GM21528 (cell line): Measurements from ENCODE around the gene PIM3.

Source experiments
- ATAC-seq: cut with Tn5 transposase; IDR thresholded peaks from one replicate; pipeline ENCODE4 v1.9.1; 2021; ENCODE audit warnings: mild to moderate bottlenecking, moderate library complexity; ENCODE audit not compliant: unreplicated experiment, low FRiP score

Gene PIM3

DNA sequence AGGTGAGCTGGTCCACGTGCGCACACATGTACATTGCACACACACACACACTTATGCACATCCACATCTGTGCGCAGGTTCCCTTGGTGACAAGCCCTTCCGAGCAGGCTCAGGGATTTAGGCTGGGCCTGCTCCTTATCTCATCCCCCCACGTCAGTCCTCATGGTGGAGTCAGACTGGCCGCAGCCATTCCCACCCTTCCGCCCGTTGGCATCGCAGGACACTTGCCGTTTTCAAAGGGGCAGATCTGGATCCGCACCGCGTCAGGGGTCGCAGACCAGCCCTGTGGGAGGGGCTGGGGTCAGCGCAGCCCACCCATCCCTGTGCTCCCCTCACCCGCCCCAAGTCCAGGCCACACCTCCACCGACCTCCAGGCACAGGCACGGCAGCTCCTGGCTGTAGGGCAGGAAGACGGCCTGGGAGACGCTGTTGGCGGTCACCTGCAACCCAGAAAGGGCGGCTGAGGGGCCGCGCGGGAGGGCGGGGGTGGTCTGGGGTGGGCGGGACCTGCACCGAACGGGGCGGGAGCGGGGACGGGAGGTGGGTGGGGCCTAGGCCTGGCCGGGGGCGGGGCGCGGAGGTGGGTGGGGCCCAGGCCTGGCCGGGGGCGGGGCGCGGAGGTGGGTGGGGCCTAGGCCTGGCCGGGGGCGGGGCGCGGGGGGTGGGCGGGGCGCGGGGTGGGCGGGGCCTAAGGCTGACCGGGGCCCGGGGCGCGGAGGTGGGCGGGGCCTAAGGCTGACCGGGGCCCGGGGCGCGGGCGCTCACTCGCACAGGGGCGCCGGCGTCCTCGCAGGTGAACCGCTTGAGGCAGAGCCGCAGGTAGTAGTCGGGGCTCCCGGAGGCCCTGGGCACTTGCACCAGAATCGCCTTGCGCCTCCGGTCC is 38.7 kb downstream of the PIM3 start:
- ATAC-seq = no peak

DNA sequence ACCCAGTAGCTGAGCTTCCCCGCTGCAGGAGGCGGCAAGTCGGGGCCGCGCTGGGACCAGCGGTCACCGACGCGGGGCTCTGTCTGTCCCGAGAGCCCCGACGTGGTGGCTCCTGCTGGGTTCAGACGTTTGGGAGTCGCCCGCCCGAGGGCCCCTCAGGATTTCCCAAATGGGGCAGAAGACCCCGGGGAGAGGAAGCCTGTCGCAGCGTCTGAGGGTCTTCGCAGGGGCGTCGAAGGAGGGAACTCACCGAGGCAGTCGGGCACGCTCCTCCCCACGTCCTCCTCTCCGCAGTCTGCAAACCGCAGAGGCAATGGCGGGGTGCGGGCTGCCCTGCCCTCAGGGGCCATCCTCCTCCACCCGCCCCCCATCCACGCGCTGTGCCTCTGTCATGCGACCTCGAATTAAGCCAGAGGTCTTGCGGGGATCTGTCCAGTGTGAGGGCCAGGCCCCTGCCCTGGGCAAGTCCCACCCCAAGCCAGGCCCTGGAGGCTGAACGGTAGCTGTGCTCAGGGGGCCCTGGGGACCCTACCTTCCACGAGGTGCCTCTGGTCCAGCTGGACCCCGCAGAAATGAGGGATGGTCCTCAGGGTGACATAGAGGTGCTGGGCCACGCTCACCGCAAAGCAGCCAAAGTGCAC is 39.5 kb downstream of the PIM3 start:
- ATAC-seq = no peak

DNA sequence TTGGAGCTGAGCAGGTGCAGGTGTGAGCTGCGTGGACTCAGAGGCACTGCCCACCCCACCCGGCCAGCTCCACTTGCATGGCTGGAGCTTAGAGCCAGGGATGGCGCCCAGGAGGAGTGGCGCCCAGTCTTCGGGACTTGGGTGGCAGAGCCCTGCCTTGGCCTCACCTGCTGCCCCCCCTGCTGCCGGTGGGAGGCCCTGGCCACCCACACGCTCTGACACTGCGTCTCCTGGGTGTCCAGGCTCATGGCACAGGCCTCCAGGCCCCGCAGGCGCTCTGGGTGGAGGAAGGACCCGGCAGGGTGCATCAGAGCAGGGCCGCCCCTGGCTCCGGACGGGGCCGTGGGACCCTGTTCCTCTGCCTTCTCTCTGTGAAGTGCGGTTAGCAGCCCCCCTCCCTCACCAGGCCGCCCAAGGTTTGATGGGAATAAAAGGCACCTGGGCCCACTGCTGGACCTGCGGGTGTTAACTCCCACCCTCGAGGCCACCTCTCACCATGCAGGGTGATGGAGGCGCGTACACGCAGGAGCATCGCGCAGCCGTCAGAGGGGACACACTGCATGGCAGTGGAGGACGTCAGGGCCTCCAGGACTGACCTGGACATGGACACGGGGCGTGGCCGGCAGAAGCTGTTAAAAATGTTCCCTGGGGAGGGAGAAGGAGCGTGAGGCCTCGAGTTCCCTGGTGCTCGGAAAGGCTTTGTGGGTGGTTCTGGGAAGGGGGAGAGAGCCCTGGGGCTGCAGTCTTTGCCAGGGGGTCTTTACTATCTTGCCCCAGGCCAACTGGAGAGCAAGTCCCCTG is 40.2 kb downstream of the PIM3 start:
- ATAC-seq = no peak

DNA sequence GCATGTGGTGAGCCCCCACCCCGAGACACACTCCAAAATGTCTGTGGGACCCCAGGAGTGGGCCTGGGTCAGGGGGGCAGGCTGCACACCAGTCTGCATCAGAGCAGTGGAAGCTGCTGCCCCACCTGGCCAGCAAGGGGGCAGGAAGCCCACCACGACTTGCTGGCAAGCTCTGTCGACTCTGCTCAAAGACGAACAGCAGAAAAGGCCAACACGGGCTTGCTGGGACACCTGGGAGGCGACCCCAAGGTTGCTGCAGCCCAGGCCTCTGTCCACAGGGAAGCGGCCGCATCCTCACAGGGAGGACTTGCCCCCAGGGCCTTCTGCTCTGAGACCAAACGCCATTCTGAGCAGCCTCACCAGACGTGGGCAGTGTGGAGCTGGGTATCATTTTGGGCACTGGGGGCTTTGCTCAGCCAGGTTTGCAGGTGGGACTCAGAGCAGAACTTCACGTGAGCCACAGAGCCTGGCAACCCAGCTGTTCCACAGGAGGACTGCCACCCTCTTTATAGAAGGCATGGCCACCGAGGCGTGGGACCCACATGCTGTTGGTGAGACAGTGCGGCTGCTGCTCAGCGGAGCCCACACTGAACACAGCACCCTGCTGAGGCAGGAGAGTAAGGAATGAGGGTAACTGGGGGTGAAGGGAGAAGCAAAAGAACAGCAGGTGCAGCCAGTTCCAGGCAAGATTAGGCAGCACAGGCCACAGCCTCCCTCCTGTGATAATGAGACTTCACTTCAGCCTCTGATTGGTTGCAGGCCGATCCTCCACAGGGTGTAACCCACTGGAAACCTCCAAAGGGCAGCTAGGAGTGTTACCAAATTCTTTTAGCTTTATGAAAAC is 41.0 kb downstream of the PIM3 start:
- ATAC-seq = no peak

DNA sequence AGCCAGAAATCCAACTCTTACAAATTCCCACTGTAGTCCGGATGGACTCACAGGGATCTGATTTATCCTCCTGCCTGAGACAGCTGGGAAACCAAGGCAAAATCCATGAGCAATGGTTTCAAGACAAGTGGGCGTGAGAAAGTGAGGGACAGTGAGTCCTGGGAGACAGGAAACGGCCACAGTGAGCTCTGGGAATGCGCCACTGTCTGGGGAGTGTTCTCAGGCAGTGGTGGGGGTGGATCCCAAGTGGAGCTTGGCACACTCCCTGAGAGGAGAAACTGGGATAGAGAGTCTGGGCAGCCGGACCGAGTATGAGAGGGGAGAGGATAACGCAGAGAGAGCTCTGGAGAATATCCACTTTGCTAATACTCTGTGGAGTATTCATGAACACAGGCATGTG is 42.2 kb downstream of the PIM3 start:
- ATAC-seq = no peak

DNA sequence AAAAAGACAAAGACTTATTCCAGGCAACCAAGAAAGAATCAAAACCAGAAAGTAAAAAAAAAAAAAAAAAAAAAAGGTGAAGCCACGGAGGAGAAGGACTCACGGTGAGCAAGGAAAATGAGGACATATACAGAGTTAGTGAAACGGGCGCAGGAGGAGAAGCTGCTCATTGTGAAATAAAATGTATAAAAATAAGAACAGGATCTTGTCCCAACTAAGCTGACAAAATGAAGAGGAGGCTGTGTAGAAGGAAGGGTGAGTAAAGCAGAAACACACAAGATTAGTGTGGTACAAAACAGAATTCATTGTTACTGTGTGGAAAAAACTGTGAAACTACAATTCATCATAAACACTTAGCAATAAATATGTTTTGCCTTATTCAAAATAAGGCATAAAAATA is 44.3 kb downstream of the PIM3 start:
- ATAC-seq = no peak

DNA sequence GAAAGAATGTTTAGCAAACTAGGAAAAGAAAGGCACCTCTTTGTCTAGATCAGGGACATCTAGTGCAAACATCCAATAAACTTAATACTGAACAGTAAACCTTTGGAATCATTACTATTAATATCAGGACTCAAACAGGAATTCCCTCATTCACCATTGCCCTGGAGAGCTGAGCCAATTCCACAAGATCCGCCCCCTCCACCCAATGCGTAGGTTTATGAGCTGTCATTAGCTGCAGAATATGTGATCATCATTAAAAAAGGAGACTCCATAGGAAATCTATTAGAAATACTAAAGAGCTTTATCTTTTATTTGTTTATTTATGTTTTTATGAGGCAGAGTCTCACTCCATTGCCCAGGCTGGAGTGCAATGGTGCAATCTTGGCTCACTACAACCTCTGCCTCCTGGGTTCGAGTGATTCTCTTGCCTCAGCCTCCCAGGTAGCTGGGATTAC is 46.5 kb downstream of the PIM3 start:
- no peak for ATAC-seq

DNA sequence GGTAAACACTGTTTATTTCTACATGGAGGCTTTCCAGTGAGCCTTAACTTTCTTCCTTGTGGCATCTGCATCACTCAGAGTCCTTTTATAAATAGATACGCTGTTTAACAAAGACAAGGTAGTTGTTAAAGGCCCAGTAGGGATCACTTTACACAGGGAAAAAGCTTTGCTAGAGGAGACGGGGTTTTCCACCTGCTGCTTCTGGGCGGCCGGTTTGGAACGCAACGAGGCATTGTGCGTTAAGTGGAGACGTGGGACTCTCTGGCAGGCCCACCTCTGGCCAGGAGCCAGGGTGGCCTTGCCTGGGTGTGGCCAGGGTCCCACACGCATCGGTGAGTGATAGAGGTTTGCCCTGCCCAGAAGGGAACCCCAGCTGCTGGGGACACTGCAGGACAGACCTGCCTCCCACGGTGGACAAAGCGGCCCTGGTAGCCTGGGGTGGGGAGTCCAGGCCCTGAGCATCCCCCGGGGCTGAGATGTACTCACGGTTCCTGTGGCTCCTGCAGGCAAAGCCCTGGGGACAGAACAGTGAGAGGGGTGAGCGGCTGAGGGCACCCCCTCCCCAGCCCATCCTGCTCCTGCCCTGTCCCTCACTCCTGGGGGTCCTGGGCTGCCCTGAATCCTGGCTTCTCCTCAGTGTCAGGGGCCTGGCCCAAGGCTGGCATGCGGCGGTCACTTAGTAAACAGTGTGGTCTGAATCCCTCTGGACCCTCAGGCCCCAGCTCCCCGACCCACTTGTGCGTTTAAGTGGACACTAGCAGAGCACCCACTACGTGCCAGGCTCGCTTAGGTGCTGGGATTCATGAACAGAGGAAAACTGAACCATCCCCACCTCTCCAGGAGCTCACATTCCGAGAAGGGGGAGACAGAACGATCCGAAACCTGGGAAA is 47.8 kb downstream of the PIM3 start:
- ATAC-seq = no peak

DNA sequence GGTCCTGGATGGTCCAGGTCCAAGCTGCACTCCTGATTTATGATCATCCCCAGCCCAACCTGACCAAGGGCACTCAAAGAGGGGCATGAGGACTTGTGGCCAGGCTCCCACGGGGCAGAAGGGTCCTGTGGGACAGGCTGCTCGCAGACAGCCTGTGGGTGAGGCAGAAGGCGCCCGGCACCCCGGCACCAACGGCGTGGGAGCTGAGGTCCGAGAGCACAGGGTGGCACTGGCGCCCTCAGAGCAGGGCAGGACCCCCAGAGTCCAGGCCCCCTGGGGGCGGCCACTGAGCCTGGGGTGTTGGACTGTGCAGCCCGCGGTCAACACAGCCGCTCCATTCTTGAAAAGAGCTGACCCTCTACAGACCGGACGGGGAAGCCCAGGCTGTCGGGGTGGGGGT is 48.7 kb downstream of the PIM3 start:
- no peak for ATAC-seq

DNA sequence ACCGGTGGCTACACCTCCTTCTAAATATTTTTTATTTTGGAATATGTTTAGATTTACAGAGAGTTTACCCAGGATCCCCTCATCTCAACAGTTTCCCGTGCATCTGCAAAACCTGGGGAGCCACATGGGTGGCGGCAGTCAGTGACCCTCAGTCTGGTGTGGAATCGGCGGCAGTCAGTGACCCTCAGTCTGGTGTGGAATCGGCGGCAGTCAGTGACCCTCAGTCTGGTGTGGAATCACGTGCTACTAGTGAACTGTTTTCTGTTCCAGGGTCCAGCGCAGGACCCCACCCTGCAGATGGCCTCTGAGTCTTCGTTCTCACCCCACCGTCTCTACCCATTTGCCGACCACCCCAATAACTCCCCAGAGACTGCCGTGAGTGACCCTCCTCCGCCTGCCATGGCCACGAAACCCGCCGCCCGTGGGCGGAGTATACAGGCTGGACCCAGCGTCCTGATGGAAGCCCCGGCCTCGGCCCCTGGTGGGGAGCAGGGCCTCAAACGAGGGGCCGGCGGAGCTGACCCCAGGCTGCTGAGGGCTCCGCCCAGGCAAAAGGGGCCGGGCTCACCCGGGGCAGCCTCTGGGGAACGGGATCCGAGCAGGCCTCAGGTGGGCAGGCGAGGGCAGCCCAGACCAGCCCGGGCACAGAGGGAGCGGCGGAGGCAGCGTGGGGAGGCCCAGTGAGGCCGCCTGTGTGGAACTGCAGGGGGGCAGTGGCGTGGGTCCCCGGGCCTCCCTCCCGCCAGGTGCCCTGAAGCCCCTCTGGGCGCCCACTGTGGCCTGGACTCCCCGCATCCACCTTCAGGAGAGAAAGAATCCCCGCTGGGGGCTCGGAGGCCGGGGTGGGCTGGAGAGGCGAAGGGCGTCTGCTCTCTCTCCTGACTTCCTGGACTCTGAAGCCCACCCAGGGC is 49.4 kb downstream of the PIM3 start:
- no peak for ATAC-seq

DNA sequence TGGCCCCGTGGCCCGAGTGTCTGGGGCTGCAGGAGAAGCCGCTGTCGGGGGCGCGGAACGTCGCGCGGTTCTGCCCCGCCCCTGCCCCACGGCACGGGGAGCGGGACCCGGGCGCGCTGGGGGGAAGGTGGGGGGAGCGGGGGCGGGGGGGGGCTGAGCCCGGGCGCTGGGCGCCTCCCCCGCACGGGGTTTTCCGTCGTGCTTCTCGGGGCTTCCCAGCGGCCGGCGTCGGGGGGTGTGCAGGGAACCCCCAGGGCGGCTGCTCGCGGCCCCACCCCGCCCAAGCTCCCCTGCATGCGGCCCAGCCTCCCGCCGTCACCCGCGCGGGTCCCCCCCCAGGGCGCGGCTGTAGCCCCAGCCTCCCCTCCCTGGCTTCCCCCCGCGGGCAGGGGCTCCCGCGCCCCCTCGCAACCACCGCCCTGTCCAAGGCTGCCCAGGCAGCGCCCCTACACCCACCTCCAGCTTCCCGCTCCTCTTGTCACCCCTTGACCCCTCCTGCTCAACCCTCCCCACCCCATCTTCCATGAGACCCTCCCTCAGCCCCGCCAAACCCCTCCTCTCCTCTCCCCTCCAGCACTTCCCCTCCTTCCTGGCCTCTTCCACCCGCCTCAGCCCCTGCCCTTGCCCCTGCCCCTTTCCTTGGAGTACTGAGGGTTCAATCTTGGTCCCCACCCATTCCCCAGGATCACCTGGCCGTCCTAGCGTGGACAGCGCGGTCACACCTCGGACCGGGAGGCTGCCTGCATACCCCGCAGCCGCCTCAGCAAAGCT is 50.3 kb downstream of the PIM3 start:
- ATAC-seq = no peak

DNA sequence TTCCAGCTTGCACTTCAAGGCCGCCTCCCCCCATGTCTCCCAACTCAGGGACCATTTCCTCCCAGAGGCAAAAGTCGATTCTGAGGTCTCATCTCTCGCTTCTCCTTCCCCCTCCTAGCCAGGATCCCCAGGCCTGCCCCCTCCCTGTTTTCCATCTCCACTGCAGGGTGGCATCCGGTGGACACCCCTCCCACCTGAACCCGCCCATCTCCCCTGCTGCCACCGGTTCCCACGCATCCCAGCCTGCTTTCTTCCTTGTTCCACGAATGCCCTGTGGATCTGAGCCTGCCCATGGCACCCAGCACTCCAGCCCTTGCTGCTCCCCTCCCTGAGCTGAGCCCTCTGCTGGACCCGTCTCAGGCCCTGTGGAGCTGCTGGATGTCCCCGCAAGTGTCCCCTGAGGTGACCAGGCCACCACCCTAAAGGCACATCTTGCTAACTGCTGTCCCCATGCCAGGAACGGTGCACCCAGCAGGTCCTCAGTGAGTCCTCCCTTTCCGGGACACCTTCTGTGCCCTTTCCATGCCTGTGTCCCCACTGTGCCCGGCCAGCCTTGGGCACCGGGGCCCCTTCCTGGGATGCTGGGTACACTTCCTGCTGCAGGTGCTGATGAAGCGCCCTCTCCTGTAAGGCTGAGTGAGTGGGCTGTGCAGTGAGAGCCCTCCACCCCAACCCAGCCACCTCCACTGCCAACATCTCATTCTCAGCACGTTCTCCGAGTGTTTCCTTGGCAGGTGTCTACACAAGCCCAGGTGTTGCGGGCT is 51.1 kb downstream of the PIM3 start:
- ATAC-seq = no peak

DNA sequence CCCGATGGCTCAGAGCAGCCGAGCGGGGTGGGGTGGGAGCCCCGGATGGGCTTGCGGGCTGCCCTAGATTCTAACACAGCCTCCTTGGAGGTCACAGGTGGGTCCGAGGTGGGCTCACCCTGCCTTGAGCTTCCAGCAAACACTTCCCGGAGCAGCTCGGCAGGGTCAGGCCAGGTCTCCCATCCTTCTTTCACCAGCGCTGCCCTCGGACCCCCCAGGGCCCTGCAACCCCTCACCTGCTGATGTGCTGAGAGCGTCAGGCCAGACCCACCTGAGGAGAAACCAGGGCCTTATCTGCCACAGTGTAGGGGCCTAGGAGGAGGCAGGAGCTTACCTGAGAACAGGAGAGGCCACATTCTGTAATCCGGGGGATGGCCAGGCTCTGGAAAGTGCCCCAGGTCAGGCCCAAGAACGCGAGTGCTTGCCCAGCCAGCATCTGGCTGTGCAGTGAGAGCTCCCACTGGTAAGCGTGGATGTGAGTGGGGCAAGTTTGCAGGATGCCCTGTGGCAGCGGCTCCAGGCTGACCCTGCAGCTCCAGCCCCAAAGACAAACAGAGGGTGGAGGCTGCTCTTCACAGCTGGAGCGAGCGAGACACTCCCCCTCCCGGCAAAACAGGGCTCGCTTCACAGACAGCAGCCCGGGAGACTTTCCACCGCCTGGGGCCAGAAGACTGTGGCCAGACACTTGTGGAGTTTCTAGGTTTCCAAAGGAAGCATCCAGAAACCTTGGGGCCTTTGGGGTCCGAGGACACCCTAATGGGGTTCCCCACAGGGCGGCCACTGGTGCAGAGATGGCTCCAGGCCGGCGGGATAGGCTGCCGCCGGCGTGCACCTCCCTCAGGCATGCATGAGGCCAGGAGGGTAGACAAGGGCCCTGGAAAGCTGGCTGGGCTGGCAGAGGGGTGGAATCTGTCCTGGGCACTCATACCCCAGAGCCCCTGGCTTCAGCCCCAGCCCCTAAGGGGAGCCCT is 51.9 kb downstream of the PIM3 start, which contains the start of gene IL17REL:
TSS of gene IL17REL (minus strand) at position 555 of the 971 bp plus-strand sequence. CDS start at position 436, 119 bp downstream.
- no peak for ATAC-seq
